PC-3 (cell line): Measurements from ENCODE around the gene SERPINA12. TPM values are rescaled to one million over a fixed set of nuclear protein-coding genes. Genes with fewer than 3 reads are reported as not detected.

ENCODE experiments used
- ATAC-seq: fragments of 200-7000 bp; cut with Tn5 transposase; 2 replicates; pipeline ENCODE4 v1.9.1; 2020; ENCODE audit warnings: mild to moderate bottlenecking, moderate library complexity
- BruUV-seq: library from RNA; stranded (reverse); fragments of 400-500 nt; replicated peaks from 2 replicates; lab custom pipeline; 2021; lab: Mats Ljungman, UMichigan
- CTCF ChIA-PET: fragments of 300-600 bp; sonication (Branson Sonifier 250); formaldehyde crosslinking; loops from one replicate; lab custom pipeline; 2022; ENCODE audit warnings: antibody characterized with exemption; lab: Charles Lee
- POLR2A ChIA-PET: fragments of 300-600 bp; sonication (Branson Sonifier 250); formaldehyde crosslinking; loops from one replicate; lab custom pipeline; 2022; ENCODE audit warnings: antibody characterized with exemption; ENCODE audit not compliant: unreplicated experiment; lab: Charles Lee
- DNase-seq: peaks from one replicate; pipeline ENCODE4 v3.0.0-alpha.2; 2015
- H2AFZ ChIP-seq: fragments of 300-600 bp; sonication (generic); 2 replicates; pipeline ENCODE4 v1.6.0; 2016; ENCODE audit warnings: antibody characterized with exemption, low read length
- H3F3A ChIP-seq: fragments of 300-600 bp; sonication (generic); one replicate; pipeline ENCODE4 v1.6.0; 2017; ENCODE audit warnings: antibody characterized with exemption, low read length, control low read depth, mild to moderate bottlenecking; ENCODE audit not compliant: unreplicated experiment
- H3K27ac ChIP-seq: fragments of 300-600 bp; sonication (generic); 2 replicates; pipeline ENCODE4 v1.5.1; 2016; ENCODE audit warnings: mild to moderate bottlenecking, low read length
- H3K27me3 ChIP-seq: fragments of 300-600 bp; sonication (generic); 2 replicates; pipeline ENCODE4 v1.6.1; 2016; ENCODE audit warnings: low read length, mixed read lengths
- H3K36me3 ChIP-seq: fragments of 300-600 bp; sonication (generic); 2 replicates; pipeline ENCODE4 v1.6.1; 2016; ENCODE audit warnings: low read depth, mixed run types, low read length, mixed read lengths
- H3K4me1 ChIP-seq: fragments of 300-600 bp; sonication (generic); 2 replicates; pipeline ENCODE4 v1.5.1; 2016; ENCODE audit warnings: low read length; ENCODE audit not compliant: insufficient read depth
- H3K4me2 ChIP-seq: fragments of 300-600 bp; sonication (generic); 2 replicates; pipeline ENCODE4 v1.6.0; 2016; ENCODE audit warnings: low read length
- H3K4me3 ChIP-seq: fragments of 300-600 bp; sonication (generic); 2 replicates; pipeline ENCODE4 v1.5.1; 2016; ENCODE audit warnings: mild to moderate bottlenecking, low read length, mixed read lengths
- H3K79me2 ChIP-seq: fragments of 300-600 bp; sonication (generic); 2 replicates; pipeline ENCODE4 v1.6.1; 2017; ENCODE audit warnings: low read length, mixed read lengths
- H3K9ac ChIP-seq: fragments of 300-600 bp; sonication (generic); 2 replicates; pipeline ENCODE4 v1.6.0; 2016; ENCODE audit warnings: mild to moderate bottlenecking, low read length
- H3K9me2 ChIP-seq: fragments of 300-600 bp; sonication (generic); replicated peaks from 2 replicates; pipeline ENCODE4 v1.6.1; 2016; ENCODE audit warnings: mixed run types, low read length, mixed read lengths
- H3K9me3 ChIP-seq: fragments of 300-600 bp; sonication (generic); 2 replicates; pipeline ENCODE4 v1.6.1; 2016; ENCODE audit warnings: low read length, mixed read lengths
- H4K20me1 ChIP-seq: fragments of 300-600 bp; sonication (generic); 2 replicates; pipeline ENCODE4 v1.6.1; 2016; ENCODE audit warnings: low read length, mixed read lengths
- EZH2 ChIP-seq: fragments of 300-600 bp; sonication (generic); IDR thresholded peaks from one replicate; pipeline ENCODE4 v1.6.1; 2017; ENCODE audit warnings: antibody characterized with exemption, mild to moderate bottlenecking, low read length; ENCODE audit not compliant: unreplicated experiment
- EZH2phosphoT487 ChIP-seq: fragments of 300-600 bp; sonication (generic); IDR thresholded peaks from 2 replicates; pipeline ENCODE4 v1.6.1; 2018; ENCODE audit warnings: mild to moderate bottlenecking, antibody characterized with exemption, low read length, borderline replicate concordance
- intact Hi-C: fragments of 100-400 bp; cut with micrococcal nuclease; formaldehyde crosslinking; loops from 2 replicates; pipeline ENCODE4 v1.9.0; 2023
- total RNA-seq: library from RNA; depleted of rRNA; stranded (reverse); fragments of >200 nt; gene quantifications from 2 replicates; pipeline ENCODE4 v1.2.3, GENCODE V29; 2014
- TF ChIP-seq, protein P1 (sequence below): fragments of 300-600 bp; sonication (generic); conservative IDR thresholded peaks from 2 replicates; pipeline ENCODE4 v1.5.1; 2017; ENCODE audit warnings: antibody characterized with exemption, low read depth, mild to moderate bottlenecking, low read length

Gene SERPINA12
- total RNA-seq, 1 experiment from 2014 or later, result not detected

DNA sequence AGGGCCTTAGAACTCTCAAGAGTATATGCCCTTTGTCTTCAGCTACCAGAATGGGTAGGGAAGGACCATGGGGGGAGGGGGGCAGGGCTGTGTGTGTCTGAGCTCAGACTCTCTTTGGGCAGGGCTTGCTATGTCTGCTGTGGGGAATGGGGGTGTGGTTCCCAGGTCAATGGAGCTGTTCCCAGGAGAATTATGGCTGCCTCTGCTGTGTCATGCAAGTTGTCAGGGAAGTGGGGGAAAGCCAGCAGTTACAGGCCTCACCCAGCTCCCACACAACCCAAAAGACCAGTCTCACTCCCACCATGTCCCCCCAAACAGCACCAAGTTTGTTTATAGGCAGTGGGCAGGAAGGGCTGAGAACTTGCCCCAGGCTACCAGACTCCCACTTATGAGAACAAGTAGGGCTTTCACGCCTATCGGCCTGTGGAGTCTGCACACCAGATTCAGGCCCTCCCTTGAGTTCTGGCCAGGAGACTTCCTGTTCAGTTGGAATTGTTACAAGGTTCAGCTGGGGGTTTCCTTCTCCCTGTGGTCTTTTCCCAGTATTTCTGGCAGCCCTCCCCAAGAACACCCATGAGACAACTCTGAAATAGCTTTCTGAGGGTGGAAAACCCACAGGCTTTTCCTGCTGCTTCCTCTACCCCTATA is 50.6 kb downstream of the SERPINA12 start:
- Histone ChIP-seq H3K27me3 (no peaks in the 10 kb centered on the region), H3K9me2 (no peaks in the 10 kb centered on the region), H3K9ac (no peak overlapping the region), H3K9me3 (no peaks in the 10 kb centered on the region), H3K4me2 (no peak overlapping the region), H3K27ac (no peak overlapping the region), H3K36me3 (no peaks in the 10 kb centered on the region), H3K79me2 (no peaks in the 10 kb centered on the region), H3K4me3 (no peak overlapping the region), H4K20me1 (no peaks in the 10 kb centered on the region), H3K4me1 (no peaks in the 10 kb centered on the region), H3F3A (no peaks in the 10 kb centered on the region), H2AFZ (no peak overlapping the region)
- DNase-seq, result no peak
- POLR2A ChIA-PET, result interaction anchor here (0.6 kb wide), 1 partner anchor 14 kb away, joined by 6 read pairs; no protein-coding TSS in a partner anchor
- intact Hi-C loops, result no loop called here
- BruUV-seq, result no TSS peak
- CTCF ChIA-PET, result no interaction called here
- ATAC-seq, result no peak
- TF ChIP-seq, protein P1, sequence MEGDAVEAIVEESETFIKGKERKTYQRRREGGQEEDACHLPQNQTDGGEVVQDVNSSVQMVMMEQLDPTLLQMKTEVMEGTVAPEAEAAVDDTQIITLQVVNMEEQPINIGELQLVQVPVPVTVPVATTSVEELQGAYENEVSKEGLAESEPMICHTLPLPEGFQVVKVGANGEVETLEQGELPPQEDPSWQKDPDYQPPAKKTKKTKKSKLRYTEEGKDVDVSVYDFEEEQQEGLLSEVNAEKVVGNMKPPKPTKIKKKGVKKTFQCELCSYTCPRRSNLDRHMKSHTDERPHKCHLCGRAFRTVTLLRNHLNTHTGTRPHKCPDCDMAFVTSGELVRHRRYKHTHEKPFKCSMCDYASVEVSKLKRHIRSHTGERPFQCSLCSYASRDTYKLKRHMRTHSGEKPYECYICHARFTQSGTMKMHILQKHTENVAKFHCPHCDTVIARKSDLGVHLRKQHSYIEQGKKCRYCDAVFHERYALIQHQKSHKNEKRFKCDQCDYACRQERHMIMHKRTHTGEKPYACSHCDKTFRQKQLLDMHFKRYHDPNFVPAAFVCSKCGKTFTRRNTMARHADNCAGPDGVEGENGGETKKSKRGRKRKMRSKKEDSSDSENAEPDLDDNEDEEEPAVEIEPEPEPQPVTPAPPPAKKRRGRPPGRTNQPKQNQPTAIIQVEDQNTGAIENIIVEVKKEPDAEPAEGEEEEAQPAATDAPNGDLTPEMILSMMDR, result no peak
- TF ChIP-seq EZH2phosphoT487 (no peak), EZH2 (no peak)

DNA sequence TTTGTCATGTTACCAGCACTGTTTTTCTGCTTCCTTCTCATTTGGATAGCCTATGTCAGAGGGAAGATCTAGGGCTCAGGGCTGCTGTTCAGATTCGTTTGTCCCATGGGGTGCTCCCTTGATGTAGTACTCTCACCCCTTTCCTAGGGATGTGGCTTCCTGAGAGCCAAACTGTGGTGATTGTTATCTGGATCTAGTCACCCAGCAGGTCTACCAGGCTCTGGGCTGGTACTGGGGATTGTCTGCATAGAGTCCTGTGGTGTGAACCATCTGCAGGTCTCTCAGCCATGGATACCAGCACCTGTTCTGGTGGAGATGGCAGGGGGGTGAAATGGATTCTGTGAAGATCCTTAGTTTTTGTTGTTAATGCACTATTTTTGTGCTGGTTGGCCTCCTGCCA is 51.2 kb downstream of the SERPINA12 start:
- DNase-seq, result no peak
- intact Hi-C loops, result no loop called here
- no peak for ATAC-seq
- Histone ChIP-seq H3K79me2 (no peaks in the 10 kb centered on the region), H3K36me3 (no peaks in the 10 kb centered on the region), H3K9me3 (no peaks in the 10 kb centered on the region), H3K27me3 (no peaks in the 10 kb centered on the region), H3K4me3 (no peak overlapping the region), H3K4me1 (no peaks in the 10 kb centered on the region), H3K4me2 (no peak overlapping the region), H2AFZ (no peak overlapping the region), H4K20me1 (no peaks in the 10 kb centered on the region), H3K27ac (no peak overlapping the region), H3K9me2 (no peaks in the 10 kb centered on the region), H3K9ac (no peak overlapping the region), H3F3A (no peaks in the 10 kb centered on the region)
- no TSS peak for BruUV-seq
- ChIA-PET POLR2A (no interaction called here), CTCF (no interaction called here)
- TF ChIP-seq EZH2 (no peak), EZH2phosphoT487 (no peak)
- TF ChIP-seq, protein P1, result no peak

DNA sequence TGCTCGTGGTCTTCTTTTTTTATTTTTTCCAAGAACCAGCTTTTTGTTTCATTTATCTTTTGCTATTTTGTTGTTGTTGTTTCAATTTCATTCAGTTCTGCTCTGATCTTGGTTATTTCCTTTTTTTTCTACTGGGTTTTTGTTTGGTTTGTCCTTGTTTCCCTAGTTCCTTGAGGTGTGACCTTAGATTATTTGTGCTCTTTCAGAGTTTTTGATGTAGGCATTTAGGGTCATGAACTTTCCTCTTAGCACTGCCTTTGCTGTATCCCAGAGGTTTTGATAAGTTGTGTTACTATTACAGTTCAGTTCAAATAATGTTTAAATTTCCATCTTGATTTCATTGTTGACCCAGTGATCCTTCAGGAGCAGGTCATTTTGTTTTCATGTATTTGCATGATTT is 53.3 kb downstream of the SERPINA12 start:
- ATAC-seq, result no peak
- H2AFZ ChIP-seq, result no peak overlapping the region
- H3K4me1 ChIP-seq, result no peaks in the 10 kb centered on the region
- no peak overlapping the region for H3K27ac ChIP-seq
- no TSS peak for BruUV-seq
- H3K4me2 ChIP-seq, result no peak overlapping the region
- no peaks in the 10 kb centered on the region for H3F3A ChIP-seq
- no peak for TF ChIP-seq EZH2
- TF ChIP-seq, protein P1, result no peak
- TF ChIP-seq EZH2phosphoT487, result no peak
- no peaks in the 10 kb centered on the region for H4K20me1 ChIP-seq
- DNase-seq, result no peak
- intact Hi-C loops, result no loop called here
- POLR2A ChIA-PET, result no interaction called here
- no peak overlapping the region for H3K9ac ChIP-seq
- no peaks in the 10 kb centered on the region for H3K9me3 ChIP-seq
- H3K9me2 ChIP-seq, result no peaks in the 10 kb centered on the region
- no peak overlapping the region for H3K4me3 ChIP-seq
- CTCF ChIA-PET, result no interaction called here
- H3K79me2 ChIP-seq, result no peaks in the 10 kb centered on the region
- H3K36me3 ChIP-seq, result no peaks in the 10 kb centered on the region
- H3K27me3 ChIP-seq, result no peaks in the 10 kb centered on the region
